HFFc6 (cell line): ENCODE measurements around the gene MCM3AP. TPM values are rescaled to one million over a fixed set of nuclear protein-coding genes. Genes with fewer than 3 reads are reported as not detected.

Experiments
- DNase-seq: peaks from one replicate; pipeline ENCODE4 v3.0.0-alpha.2; 2018
- H3K27ac Mint-ChIP-seq: 2 replicates; pipeline ENCODE4 v1.8.0; 2020; ENCODE audit warnings: mild to moderate bottlenecking, mixed read lengths
- H3K27me3 Mint-ChIP-seq: 2 replicates; pipeline ENCODE4 v1.8.0; 2021; ENCODE audit warnings: mild to moderate bottlenecking, moderate library complexity, mixed read lengths; ENCODE audit not compliant: insufficient read depth
- H3K36me3 Mint-ChIP-seq: 2 replicates; pipeline ENCODE4 v1.8.0; 2021; ENCODE audit warnings: low read depth, mixed read lengths
- H3K4me1 Mint-ChIP-seq: 2 replicates; pipeline ENCODE4 v1.8.0; 2020; ENCODE audit warnings: low read depth, mixed read lengths
- H3K4me3 Mint-ChIP-seq: 2 replicates; pipeline ENCODE4 v1.8.0; 2020; ENCODE audit warnings: mild to moderate bottlenecking, moderate library complexity, mixed read lengths
- H3K9me3 Mint-ChIP-seq: 2 replicates; pipeline ENCODE4 v1.8.0; 2020; ENCODE audit warnings: mild to moderate bottlenecking, mixed read lengths
- total RNA-seq, 6 experiments: library from RNA; stranded (reverse); fragmentation: NEBNext Ultra II Directional; extraction: Animal tissue kit (Norgen Biotek cat#: 25700); gene quantifications; 2 replicates in 1 of 6; 3 replicates in 5 of 6; pipeline ENCODE4 v1.2.3, GENCODE V29; 2021
- TF ChIP-seq, protein P1 (sequence below): fragments of 200-600 bp; sonication (generic); IDR thresholded peaks from 2 replicates; pipeline ENCODE4 v1.5.0; 2021; ENCODE audit warnings: antibody characterized with exemption, mild to moderate bottlenecking

MCM3AP gene
- total RNA-seq, 6 experiments from 2014 or later, result 85.7 to 91.8 (median 86.9) TPM

DNA sequence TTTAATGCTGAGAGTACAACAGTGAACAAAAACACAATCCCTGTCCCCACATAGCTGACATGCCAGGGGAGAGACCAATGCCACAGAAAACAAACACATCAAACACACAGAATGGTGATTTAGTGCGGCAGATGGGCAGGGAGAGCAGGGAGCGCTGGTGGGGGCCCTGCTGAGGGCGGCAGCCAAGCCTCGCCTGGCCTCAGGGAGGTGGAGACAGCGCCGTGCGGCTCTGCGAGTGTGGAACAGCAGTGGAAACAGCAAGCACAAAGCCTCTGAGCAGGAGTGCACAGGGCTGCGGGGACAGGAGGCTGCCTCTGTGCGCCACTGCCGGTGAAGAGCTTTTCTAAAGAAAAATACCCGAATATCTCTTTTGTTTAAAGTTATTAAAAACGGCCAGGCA lies 17.0 kb downstream of the MCM3AP start:
- H3K9me3 Mint-ChIP-seq, result no peaks in the 10 kb centered on the region
- no peaks in the 10 kb centered on the region for H3K27me3 Mint-ChIP-seq
- H3K36me3 Mint-ChIP-seq, result peaks cover 31% of the 10 kb centered on the region
- H3K27ac Mint-ChIP-seq, result no peak overlapping the region
- TF ChIP-seq, protein P1, sequence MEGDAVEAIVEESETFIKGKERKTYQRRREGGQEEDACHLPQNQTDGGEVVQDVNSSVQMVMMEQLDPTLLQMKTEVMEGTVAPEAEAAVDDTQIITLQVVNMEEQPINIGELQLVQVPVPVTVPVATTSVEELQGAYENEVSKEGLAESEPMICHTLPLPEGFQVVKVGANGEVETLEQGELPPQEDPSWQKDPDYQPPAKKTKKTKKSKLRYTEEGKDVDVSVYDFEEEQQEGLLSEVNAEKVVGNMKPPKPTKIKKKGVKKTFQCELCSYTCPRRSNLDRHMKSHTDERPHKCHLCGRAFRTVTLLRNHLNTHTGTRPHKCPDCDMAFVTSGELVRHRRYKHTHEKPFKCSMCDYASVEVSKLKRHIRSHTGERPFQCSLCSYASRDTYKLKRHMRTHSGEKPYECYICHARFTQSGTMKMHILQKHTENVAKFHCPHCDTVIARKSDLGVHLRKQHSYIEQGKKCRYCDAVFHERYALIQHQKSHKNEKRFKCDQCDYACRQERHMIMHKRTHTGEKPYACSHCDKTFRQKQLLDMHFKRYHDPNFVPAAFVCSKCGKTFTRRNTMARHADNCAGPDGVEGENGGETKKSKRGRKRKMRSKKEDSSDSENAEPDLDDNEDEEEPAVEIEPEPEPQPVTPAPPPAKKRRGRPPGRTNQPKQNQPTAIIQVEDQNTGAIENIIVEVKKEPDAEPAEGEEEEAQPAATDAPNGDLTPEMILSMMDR, result no peak
- H3K4me1 Mint-ChIP-seq, result no peaks in the 10 kb centered on the region
- no peak for DNase-seq
- H3K4me3 Mint-ChIP-seq, result no peak overlapping the region

DNA sequence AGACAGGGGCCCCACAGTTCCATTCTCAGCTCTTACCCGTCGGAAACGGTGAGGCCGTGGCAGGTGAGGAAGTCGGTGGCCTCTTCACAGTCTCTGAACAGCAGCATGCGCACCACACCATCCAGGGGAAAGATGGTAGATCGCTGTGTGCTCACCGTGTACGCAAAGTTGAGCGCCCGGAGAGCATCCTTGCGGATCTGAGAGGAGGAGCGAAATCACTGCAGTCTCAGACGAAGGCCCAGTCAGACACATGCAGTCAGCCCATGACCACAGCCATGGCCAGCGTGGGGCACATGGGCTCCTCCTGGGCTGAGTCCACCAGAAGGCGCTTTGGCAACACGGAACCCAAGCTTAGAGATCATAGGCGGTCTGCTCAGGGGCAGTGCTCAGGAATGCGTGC lies 18.5 kb downstream of the MCM3AP start:
- peaks cover 21% of the 10 kb centered on the region for H3K36me3 Mint-ChIP-seq
- no peaks in the 10 kb centered on the region for H3K9me3 Mint-ChIP-seq
- TF ChIP-seq, protein P1, result no peak
- no peak overlapping the region for H3K27ac Mint-ChIP-seq
- DNase-seq, result no peak
- H3K27me3 Mint-ChIP-seq, result no peaks in the 10 kb centered on the region
- no peaks in the 10 kb centered on the region for H3K4me1 Mint-ChIP-seq
- H3K4me3 Mint-ChIP-seq, result no peak overlapping the region

DNA sequence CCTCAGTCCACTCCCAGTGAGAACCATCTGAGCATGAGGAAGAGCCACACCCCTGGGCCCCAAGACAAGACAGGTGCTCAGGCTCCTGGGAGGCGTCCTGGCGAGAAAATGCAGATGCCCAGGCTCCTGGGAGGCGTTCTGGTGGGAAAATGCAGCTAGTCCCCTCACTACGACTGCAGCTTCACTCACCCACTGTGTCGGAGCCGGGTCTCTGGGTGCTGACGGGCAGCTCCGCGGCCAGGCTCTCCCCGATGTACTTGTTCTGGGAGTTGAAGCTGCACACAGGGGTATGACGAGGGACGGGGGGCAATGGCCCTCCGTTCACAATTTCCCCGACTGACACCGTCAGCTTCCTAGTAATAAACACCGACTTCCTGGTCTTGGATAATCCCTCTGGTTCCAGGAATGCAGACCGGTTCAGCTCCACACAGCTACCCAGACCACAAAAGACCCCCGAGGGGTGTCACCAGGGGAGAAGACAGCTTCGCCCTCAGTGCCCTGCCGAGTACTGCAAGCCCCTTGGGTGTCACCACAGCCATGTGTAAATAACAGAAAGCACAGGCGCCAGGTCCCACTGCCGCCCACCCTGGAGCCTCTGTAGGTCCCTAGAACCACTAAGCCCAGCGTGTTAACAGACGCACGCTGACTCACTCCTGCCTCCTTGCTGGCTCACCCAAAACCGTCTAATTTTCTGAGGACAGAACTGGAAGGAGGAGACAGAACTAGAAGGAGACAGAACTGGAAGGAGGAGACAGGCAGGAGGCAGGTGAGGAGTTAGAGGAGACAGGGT lies 19.5 kb downstream of the MCM3AP start:
- Mint-ChIP-seq H3K27ac (no peak overlapping the region), H3K27me3 (no peaks in the 10 kb centered on the region), H3K36me3 (peaks cover 18% of the 10 kb centered on the region), H3K4me1 (no peaks in the 10 kb centered on the region), H3K4me3 (no peak overlapping the region; the same call in 1 of the 2 replicates), H3K9me3 (no peaks in the 10 kb centered on the region)
- no peak for DNase-seq
- TF ChIP-seq, protein P1, result no peak

DNA sequence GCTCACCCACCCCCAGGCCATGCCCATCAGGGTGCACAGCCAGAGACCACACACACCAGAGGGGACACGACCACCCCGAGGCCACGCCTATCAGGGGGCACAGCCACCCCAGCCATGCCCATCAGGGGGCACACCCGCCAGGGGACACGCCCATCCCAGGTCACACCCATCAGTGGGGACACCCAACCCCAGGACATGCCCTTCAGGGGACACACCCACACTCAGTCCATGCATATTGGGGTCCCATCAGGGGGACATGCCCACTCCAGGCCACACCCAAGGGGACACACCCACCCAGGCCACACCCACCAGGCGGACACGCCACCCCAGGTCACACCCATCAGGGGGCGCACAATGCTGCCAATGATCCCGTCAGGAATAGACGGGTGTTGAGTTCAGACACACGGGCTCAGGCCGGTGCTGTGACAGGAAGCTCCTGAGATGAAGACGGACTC lies 20.7 kb downstream of the MCM3AP start:
- Mint-ChIP-seq H3K4me3 (no peak overlapping the region), H3K27ac (no peak overlapping the region), H3K4me1 (no peaks in the 10 kb centered on the region), H3K9me3 (no peaks in the 10 kb centered on the region), H3K36me3 (peaks cover 18% of the 10 kb centered on the region), H3K27me3 (no peaks in the 10 kb centered on the region)
- TF ChIP-seq, protein P1, result no peak
- no peak for DNase-seq

- TF ChIP-seq, protein P1, result no peak
- Mint-ChIP-seq H3K27ac (no peak overlapping the region), H3K36me3 (peaks cover 18% of the 10 kb centered on the region), H3K27me3 (no peaks in the 10 kb centered on the region), H3K9me3 (no peaks in the 10 kb centered on the region), H3K4me1 (no peaks in the 10 kb centered on the region), H3K4me3 (no peak overlapping the region)
- no peak for DNase-seq
Observed at GRCh38 chr21:46264046-46264689, 21.2 kb downstream of the MCM3AP start.
